Stimulated activated naive CD4-positive, alpha-beta T cell treated with Interleukin-2 at 50 U/mL for 16 hours (primary cell): Measurements from ENCODE around the gene NFIA.

Experiments
- DNase-seq: peaks from one replicate; lab custom pipeline; 2025; lab: John Stamatoyannopoulos, UW

NFIA gene

GRCh38 chr1:61082311-61083012 lies at the start of gene NFIA:
TSS of gene NFIA (plus strand) at chr1:61082561.
- peak; percentile 32 for DNase-seq

DNA sequence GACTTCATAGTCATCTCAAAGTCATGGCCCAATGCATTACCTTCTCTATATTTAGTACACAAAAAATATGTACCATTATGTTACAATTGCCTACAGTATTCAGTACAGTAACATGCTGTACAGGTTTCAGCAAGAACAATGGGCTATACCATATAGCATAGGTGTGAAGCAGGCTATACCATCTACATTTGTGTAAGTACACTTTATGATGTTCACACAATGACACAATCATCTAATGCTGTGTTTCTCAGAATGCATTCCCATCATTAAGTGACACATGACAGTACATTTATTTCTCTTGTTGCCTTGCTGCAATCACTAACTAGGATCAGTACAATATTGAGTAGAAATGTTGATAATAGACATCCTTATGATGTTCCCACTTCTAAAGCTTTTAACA lies 46.5 kb upstream of the NFIA start:
- no peak for DNase-seq

DNA sequence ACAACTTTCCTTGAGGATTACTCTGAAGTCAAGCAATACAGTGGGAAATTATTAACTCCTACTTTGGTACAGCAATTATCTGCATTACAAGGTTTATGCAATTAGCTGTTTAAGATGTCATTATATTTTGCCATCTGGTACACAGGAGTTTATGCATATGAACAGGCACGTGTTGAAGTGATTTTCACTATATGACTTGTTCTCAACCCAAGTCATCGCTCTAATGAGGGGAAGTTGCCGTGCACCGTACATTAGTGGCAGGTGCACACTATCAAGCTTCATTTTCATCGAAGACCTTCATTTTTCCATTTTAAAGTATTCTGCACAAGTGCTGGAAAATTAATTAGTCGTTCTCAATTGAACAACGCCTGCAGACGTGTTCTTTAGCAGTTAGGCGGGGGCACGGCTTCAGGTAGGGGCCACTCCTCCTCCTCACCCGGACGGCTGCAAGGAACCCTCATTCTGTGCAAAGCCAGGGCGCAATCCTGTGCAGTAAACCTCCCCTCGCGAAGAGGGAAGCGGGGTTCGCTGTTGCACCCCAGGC lies 39.8 kb upstream of the NFIA start:
- DNase-seq = no peak

DNA sequence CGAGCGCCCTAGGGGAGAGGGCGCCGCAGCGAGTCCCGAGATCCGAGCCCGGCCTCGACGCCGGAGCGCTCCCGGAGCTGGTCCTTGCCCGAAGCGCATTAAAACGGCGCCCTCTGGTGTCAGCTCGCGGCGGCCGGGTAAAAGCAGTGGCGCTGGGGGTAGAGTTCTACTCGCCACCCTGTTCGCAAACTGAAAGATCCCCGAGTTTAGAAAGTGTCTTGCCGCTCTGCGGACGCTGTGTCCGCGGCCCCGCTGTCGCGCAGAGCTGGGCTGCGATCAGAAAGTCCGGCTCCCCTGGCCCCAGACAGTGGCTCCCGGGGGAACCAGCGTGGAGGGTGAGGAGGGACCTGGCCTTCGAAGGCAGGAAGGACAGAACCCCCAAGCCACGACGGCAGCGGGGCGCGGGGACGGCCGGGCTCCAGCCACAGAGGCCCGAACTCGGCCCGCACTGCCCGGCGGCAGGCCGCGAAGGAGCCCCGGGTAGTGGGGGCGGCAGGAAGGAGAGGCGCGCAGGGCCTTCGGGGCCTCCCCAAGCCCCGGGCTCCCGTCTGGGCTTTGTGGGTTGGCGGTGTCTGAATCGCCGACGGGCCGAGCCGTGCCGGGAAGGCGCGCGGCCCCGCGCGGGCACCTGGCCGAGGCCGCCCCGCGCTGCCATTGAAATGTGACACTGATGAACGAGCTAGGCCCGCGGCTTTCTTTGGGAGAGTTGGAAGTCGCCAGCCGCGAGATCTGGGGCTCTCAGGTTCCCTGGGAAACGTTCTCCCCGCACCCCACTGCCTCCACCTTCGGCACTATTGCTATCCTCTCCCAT lies 39.1 kb upstream of the NFIA start:
- DNase-seq = peak; percentile 77

GRCh38 chr1:61046434-61046833 lies 35.9 kb upstream of the NFIA start:
- no peak for DNase-seq

- no peak for DNase-seq
Observed at GRCh38 chr1:61047061-61047460, 35.3 kb upstream of the NFIA start.

- peak; percentile 85 for DNase-seq
Observed at GRCh38 chr1:61049850-61050540, 32.4 kb upstream of the NFIA start.

GRCh38 chr1:61050541-61051442 lies 31.6 kb upstream of the NFIA start:
- DNase-seq = no peak

DNA sequence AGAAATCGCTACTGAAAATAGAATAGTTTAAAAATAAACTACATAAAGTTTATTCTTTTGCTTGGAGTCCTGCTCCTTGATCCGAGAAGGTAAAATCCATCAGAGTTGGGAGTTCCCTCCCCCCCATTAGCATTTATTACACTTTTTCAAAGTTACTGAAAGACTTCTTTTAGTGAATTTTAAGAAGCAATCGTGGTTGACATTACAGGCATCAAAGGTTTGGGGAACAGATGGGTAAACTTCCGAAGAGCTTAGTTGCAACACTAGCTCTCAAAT lies 31.0 kb upstream of the NFIA start:
- no peak for DNase-seq

DNA sequence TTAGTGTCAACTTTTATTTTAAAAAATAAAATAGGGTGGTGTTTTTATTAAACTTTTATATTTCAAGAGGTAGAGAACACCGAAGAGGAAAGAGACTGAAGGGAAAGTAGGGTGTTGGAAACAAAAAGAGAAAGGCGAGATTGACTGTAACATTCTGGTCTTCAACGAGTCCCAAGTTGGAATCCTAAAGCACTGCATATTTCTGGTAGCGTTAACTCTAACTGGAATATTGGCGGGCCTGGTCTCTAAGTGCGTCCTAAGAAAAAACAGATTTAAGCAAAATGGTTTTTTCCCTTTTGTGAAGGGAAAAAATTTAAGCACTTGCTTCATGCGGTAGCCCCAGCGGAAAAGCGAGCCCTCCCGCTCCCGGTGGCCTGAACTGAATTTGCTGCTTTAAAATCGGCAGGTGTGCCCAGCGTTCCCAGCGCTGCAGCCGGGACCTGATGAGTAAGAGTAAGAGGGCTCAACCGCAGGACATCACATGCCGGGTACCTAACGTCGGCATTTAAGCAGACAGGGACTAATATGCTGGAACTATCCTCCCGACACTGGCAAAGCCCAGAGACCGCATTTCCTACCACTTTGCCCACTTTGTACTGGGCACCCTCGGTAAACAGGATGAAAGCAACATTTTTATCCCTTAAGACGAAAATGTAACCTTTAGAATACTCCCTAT lies 30.5 kb upstream of the NFIA start:
- DNase-seq = no peak

DNA sequence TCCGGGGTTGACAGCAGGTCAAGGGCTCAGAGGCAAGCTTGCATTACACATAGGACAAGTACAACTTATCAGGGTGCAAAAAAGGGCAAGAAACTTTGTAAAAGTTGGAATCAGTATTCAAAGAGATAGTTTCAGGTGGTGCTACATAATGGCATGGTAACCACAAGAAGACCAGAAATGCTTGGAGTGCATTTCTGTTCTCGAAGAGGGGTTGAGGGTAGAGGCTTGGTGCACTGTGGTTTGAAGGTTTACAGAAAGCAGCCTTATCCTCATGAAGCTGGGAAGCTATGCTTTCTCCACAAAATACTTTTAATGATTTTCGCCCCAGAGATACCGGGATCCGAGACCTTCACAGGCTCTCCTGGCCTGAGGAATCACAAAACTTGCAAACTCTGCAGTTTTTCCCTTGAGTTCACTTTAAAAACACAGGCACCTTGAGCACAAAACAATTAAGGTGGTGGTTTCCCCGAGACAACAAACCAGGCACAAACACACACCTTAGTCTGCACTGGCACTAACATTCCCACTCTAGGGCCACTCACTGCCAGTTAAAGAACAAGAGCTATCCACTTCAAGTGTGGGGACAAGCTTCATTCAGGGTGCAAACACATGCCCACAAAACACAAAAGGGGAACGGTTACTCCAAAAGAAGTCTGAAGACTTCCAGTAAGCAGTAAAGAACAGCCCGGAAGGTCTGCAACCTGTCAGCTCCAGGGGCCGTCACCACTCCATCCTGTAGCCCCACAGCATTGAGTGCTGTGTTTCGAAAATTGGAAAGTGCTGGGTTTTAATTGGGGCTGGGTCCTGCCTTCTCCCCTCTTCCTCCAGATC lies 29.8 kb upstream of the NFIA start:
- DNase-seq = no peak

DNA sequence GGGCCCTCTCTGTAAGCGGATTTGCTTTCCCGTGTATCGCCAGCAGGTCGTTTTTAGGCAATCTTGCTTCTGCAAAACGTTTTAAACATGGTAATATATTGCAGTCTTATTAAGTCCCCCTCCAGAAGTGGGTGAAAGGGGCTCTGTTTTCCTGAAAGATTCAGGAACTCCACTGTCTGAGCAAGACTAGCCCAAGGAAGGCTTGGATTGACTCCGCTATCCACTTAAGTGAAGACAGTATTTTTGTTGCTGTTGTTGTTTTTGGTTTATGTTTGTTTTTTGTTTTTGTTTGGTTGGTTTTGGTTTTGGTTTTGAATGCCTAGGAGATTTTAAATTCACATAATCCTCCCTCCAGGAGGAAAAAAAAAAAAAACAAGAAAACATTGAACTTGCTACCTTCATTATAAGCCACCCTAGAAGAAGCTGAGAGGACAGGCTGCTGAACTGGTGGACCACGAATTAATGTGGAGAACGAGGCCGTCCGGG lies 29.1 kb upstream of the NFIA start:
- DNase-seq = no peak

- no peak for DNase-seq
Observed at GRCh38 chr1:61053712-61054600, 28.4 kb upstream of the NFIA start.

DNA sequence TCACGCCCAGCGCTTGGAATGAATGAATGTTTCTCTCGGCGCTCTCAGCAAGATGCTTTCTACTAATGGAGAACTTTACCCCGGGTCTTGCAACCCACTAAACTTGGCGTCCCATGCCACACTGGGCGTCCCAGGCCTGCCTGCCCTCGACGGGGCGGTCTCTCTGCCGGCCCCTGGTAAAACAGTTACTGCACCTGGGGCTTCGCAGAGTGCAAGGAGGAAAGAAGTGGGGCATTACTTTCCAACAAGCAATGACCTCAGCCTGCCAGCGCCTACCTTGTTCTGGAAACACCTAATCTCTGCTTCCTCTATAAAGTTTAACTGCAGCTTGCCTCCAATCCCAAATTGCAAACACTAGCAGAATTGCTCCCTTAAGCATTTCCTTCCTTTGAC lies 27.8 kb upstream of the NFIA start:
- DNase-seq = no peak

- DNase-seq = no peak
Observed at GRCh38 chr1:61055110-61055614, 27.2 kb upstream of the NFIA start.

DNA sequence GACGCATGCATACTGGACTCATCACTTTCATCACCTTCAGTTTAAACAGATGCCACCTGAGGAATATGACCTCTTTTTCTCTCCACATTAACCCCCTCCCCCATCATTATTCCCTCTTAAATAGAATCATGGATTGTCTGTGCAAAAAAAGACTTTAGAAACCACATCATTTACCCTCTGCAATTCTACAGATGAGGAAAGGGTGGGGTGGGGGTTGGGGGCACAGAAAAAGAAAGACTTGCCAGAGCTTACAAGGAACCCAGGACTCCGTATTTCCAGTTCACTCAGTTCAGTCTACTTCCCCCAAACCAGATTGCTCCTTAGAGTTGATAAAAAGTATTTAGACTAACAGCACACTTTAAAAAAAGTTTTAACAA lies 26.2 kb upstream of the NFIA start:
- DNase-seq = no peak

- DNase-seq = peak; percentile 14
Observed at GRCh38 chr1:61056573-61057439, 25.6 kb upstream of the NFIA start.
